DLD1 (cell line): Measurements from ENCODE around the gene STC2.
"Not testable (repeated sequence)": the region's sequence is repeated elsewhere in the genome, so short reads cannot be mapped to it uniquely, and the experiment has no call there.

Experiments
- in situ Hi-C: cut with HindIII; loops from 2 replicates; pipeline ENCODE4 v1.10.0; 2017; ENCODE audit warnings: low sequenced_read_pairs

STC2 gene

DNA sequence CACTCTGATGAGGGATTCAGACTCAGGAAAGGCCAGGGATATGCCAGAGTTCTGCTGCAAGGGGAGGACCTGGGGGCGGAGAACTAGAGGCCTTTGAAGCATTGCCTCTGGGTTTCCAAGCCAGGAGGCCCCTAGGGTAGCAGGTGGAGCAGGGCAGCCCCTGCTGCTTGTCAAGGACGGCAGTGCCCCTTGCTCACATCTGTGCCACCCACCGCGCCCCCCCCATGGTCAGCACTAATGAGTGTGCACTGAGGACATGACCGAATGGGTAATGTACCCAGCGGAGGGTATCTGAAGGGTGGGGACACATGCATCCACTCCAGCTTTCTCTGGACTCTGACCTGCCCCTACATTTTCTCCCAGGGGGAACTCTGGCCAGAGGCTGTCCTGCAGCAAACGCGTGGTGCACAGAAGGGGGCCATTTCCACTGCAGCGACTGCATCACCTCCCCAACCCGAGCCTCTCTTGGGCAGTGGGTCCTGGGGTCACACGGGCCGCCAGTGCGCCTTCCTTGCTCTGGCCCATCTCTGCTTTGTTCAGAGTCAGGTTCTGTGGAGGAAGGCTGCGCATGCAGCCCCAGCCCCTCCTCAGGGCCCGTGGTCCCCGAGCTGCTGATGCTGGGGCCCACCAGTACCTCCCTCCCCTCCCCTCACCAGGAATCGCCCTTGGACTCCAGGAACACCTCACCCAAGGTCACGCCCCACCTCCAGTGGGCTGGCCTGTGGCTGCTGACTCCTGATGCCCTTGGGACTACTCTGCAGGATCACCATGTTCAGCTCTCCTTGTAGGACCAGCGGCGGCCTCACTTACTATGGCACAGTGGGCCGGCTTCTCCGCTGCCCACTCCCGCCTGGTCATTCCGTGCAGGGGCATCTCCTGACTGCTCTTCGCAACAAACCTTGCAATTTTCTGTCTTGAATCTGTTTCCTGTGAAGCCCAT is 31.2 kb downstream of the STC2 start:
- in situ Hi-C loops, result no loop called here

DNA sequence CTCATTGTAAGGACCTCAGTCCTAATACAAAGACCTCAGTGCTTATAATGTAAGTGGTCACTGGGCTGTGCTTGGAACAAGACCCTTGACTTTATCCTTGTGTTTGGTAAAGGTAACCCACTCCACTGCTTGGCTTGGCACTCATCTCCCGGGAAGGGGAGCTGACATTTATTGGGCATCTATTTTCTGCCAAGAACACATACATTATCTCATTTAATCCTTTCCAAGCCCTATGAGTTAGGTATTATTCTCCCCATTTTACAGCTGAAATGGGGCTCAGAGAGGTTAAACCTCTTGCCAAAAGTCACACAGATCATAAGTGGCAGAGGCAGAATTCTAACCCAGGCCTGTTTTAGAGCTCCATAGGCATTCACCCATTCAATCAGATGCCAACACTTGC is 32.4 kb downstream of the STC2 start:
- in situ Hi-C loops, result no loop called here

- in situ Hi-C loops, result no loop called here
Observed at GRCh38 chr5:173294673-173295320, 33.4 kb downstream of the STC2 start.

GRCh38 chr5:173293817-173294672 is 34.2 kb downstream of the STC2 start:
- in situ Hi-C loops, result no loop called here

GRCh38 chr5:173291722-173292658 is 36.2 kb downstream of the STC2 start:
- in situ Hi-C loops, result no loop called here

DNA sequence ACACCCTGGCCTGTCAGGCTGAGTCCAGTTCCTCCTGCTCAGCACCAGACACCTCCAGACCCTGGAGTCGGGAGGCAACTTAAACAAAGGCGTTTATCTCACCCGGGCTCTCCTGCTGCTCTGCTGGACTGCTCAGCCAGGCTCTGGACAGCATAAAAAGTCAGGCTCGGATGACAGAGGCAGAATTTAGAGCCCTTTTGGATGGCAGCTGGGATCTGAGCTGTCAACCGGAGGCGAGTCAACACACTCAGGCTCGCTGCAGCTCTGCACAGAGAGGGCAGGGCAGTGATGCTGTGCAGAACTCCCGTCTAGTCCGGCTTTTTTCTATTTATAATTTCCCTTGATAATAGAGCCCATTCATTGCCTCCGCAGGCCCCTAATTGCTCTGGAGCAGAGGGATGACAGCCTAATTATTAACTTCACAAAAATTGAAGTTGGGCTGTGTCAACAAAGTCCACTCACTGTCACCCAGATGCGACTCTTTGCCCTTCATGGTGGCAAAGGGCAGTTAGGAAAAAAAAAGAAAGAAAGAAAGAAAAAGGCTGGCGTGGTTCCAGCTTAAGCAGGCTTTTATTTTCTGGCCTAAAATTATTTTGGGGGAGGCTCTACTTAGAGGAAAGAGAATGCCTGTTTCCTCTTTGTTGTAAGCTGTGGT is 37.6 kb downstream of the STC2 start:
- in situ Hi-C loops, result no loop called here

DNA sequence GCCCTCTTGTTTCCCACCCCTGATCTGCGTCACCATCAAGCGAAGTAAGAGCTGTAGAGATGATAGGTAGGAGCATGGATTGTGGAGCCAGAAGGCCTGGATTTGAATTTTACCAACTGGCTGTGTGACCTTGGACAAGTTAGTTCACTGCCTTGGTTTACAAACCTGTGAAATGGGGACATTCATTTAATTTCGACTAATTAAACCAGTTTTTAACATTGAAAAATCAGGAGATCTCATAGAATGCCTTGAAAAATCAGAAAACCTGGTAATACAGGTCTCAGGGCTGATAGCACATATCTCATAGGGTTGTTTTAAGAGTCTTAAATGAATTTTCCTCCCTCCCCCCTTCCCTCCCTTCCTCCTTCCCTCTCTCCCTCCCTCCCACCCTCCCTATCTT is 38.8 kb downstream of the STC2 start:
- in situ Hi-C loops, result no loop called here

DNA sequence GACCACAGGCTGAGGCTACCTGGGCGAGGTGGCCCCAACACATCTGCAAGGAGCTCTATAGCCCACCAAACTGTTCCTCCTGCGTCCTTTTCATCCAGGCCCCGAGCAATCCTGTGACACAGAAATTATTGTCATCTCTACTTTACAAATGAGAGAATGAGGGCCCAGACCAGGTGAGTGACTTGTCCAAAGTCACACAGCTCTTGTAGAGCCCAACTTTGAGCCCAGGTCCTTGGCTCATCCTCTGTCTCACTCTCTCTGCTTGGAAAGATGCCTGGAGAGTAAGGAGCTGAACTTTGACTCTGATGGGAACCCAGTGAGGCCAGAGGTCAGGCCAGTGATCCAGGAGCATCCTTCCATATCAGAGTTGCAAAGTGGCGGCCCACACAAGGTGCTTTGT is 39.6 kb downstream of the STC2 start:
- in situ Hi-C loops, result no loop called here

- in situ Hi-C loops, result no loop called here
Observed at GRCh38 chr5:173287086-173287485, 41.1 kb downstream of the STC2 start.

DNA sequence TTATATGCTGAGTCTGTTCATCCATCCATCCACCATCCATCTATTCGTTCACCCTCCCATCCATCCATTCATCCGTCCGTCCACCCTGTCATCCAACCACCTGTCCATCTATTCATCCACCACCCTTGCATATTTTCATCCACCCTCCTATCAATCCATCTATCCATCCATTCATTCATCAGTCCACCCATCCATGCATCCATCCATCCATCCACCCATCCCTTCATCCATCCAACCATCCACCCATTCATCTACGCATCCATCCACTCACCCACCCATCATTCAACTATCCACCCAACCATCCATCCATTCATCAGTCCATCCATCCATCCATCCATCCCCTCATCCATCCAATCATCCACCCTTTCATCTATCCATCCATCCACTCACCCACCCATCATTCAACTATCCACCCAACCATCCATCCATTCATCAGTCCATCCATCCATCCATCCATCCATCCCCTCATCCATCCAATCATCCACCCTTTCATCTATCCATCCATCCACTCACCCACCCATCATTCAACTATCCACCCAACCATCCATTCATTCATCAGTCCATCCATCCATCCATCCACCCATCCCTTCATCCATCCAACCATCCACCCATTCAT is 43.8 kb downstream of the STC2 start:
- in situ Hi-C loops, result not testable (repeated sequence)

DNA sequence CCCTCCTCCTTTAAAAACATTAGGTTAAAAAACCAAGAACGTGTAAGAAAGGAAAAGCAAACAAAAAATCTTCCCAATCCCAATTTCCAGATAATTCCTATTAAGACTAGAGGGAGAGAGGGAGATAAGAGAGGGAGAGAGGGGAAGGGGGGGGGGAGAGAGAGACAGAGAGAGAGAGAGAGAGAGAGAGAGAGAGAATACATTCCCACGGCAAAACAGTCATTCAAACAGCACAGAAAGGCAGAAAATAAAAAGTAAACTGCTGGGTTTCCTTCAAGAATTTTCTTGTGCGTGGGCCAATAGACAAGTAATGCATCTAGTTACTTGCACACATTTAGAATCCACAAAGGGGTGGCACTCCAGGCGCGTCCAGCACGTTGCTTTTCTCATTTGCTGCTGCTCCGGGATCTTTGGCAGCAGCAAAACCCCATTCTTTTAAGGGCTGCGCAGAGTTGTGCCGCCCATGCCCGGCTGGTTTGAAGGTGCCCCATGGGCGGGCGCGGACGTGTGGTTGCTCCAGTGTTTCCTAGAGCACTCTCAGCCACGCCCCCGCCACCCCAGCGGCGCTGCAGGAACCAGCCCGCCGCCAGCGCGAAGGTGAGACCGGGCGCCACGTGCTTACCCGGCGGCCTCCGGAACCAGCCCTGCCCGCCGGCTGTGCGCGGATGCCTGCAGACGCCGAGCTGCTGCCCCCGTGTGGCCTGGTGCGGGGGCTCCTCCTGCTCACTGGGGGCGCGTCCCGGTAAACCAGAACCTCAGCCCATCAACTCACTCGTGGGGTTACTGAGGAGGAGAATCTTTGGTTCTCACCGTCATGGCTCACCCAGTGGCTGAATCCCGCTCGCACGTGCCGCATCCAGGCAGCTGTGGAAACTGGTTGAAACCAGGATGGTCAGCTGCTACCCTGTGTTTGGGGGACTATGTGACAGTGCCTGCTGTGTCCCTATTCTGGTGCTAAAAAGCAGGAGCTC is 44.6 kb downstream of the STC2 start:
- in situ Hi-C loops, result no loop called here

DNA sequence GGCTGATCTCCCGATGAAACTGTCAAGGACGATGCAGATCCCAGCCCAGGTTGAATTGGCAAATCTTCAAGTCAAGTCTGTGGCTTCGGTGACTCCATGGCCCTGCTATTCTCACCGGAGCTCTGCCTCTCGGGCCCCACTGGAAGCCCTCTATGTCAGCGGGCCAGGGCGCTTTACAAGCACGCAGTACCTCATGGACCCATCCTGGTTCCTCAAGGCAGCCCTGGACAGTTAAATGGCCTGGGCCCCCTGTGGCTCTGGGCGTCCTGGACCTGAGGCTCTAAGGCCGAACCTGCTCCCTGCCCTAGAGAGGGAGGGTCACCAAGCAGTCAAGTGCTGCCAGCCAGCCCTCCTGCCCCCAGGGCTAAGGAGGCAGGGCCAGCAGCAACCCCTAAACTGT is 45.3 kb downstream of the STC2 start:
- in situ Hi-C loops, result no loop called here

- in situ Hi-C loops, result no loop called here
Observed at GRCh38 chr5:173281910-173282309, 46.3 kb downstream of the STC2 start.

GRCh38 chr5:173279166-173279565 is 49.0 kb downstream of the STC2 start:
- in situ Hi-C loops, result no loop called here

DNA sequence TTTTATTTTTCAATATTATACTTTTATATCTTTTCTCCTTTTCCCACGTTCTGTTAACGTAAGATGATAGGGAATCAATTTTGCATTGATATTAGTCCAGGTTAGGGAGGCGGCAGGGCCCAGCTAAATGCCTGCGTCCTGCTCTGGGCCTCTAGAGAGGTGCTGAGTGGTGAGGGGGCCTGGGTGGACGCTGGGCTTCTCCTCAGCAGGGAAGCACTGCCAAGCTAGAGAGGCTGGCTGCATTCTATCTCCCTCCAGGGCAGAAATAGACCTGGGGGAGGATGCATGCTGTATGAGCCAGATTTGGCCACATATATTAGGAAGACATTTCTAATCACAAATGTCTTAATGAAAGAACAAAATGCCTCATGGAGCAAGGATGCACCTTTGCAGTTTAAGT is 49.6 kb downstream of the STC2 start:
- in situ Hi-C loops, result no loop called here

- in situ Hi-C loops, result no loop called here
Observed at GRCh38 chr5:173278172-173278571, 50.0 kb downstream of the STC2 start.

- in situ Hi-C loops, result no loop called here
Observed at GRCh38 chr5:173274771-173275170, 53.4 kb downstream of the STC2 start.

GRCh38 chr5:173271419-173271818 is 56.8 kb downstream of the STC2 start:
- in situ Hi-C loops, result no loop called here
